Bronchus fibroblast of lung (primary cell): ENCODE measurements around the gene TRIM13. TPM values are rescaled to one million over a fixed set of nuclear protein-coding genes. Genes with fewer than 3 reads are reported as not detected.

Experiments
- total RNA-seq: library from RNA; depleted of rRNA; stranded (reverse); fragments of >200 nt; gene quantifications from 2 replicates; pipeline ENCODE4 v1.2.3, GENCODE V29; 2015

The TRIM13 gene
- 15.5 and 16.6 TPM in 2 replicates for total RNA-seq

GRCh38 chr13:49996951-49997895 is at the start of gene TRIM13:
Gene TRIM13 (plus strand): TSS chr13:49997042. CDS start chr13:50011941, 14,899 bp downstream.

GRCh38 chr13:50015258-50015657 is 18.4 kb downstream of the TRIM13 start, which contains the start of gene KCNRG:
Gene KCNRG (plus strand): TSS chr13:50015444. CDS start chr13:50015494, 50 bp downstream.

Other genes starting within 250 kb of the TRIM13 start
- gene KPNA3, start 204.4 kb upstream of the TRIM13 start, total RNA-seq = 26.2 and 28.9 TPM in 2 replicates
- gene SPRYD7, start 60.7 kb upstream of the TRIM13 start, total RNA-seq = 8.2 and 8.7 TPM in 2 replicates
- 1.2 and 1.3 TPM in 2 replicates for gene KCNRG, start 18.4 kb downstream of the TRIM13 start, total RNA-seq